H1 (cell line): ENCODE results near the gene HDLBP. TPM values are rescaled to one million over a fixed set of nuclear protein-coding genes. Genes with fewer than 3 reads are reported as not detected.

ENCODE experiments used
- CTCF ChIA-PET: fragments of 300-600 bp; sonication (Branson Sonifier 250); formaldehyde crosslinking; loops from one replicate; lab custom pipeline; 2021; ENCODE audit not compliant: partially characterized antibody; lab: Charles Lee
- POLR2A ChIA-PET: fragments of 300-600 bp; sonication (Branson Sonifier 250); formaldehyde crosslinking; loops from one replicate; lab custom pipeline; 2021; ENCODE audit warnings: inconsistent platforms; ENCODE audit not compliant: partially characterized antibody; lab: Charles Lee
- DNase-seq, 2 experiments: peaks; one replicate each; pipeline versions ENCODE4 v3.0.0 to v3.0.0-alpha.2; 2010 to 2022; ENCODE audit warnings: low spot score in 2 of 2, low read depth in 1 of 2, mixed read lengths in 1 of 2
- FAIRE-seq: peaks from 2 replicates; lab custom pipeline; 2011; peaks lifted over from hg19 to GRCh38; lab: Jason Lieb, UNC
- H2AFZ ChIP-seq: 2 replicates; pipeline ENCODE4 v1.8.1; 2012; ENCODE audit warnings: low read length, inconsistent platforms
- H2AK5ac ChIP-seq: 2 replicates; pipeline ENCODE4 v1.6.1; 2013; ENCODE audit warnings: low read depth, low read length
- H2BK120ac ChIP-seq: replicated peaks from 2 replicates; pipeline ENCODE3; 2013; ENCODE audit warnings: low read depth, low read length, inconsistent platforms
- H2BK12ac ChIP-seq: 2 replicates; pipeline ENCODE4 v1.6.1; 2013; ENCODE audit warnings: low read depth, low read length
- H2BK15ac ChIP-seq: 2 replicates; pipeline ENCODE4 v1.6.1; 2013; ENCODE audit warnings: low read length
- H2BK20ac ChIP-seq: 2 replicates; pipeline ENCODE4 v1.6.1; 2013; ENCODE audit warnings: low read length
- H2BK5ac ChIP-seq: 2 replicates; pipeline ENCODE4 v1.6.1; 2013; ENCODE audit warnings: low read depth, low read length
- H3K14ac ChIP-seq: 2 replicates; pipeline ENCODE4 v1.6.1; 2013; ENCODE audit warnings: inconsistent platforms; ENCODE audit not compliant: insufficient read length
- H3K18ac ChIP-seq: 2 replicates; pipeline ENCODE4 v1.6.1; 2013; ENCODE audit warnings: low read length; ENCODE audit errors: extremely low read depth
- H3K23ac ChIP-seq: 2 replicates; pipeline ENCODE4 v1.6.1; 2013; ENCODE audit warnings: inconsistent platforms; ENCODE audit not compliant: insufficient read length
- H3K23me2 ChIP-seq: 2 replicates; pipeline ENCODE4 v1.6.1; 2013; ENCODE audit warnings: low read depth, low read length
- H3K27ac ChIP-seq: 2 replicates; pipeline ENCODE4 v1.6.1; 2011; ENCODE audit warnings: low read depth, low read length, inconsistent platforms
- H3K27me3 ChIP-seq, 4 experiments: replicated peaks in 1 of 4; 1 replicate in 1 of 4; 2 replicates in 3 of 4; pipeline versions ENCODE4 v1.6.1 to v1.8.1; 2011 to 2013; ENCODE audit warnings: low read length in 3 of 4, mild to moderate bottlenecking in 3 of 4, inconsistent platforms in 2 of 4, mixed read lengths in 2 of 4, moderate library complexity in 1 of 4; ENCODE audit not compliant: control insufficient read depth in 3 of 4, insufficient read depth in 3 of 4; ENCODE audit errors: extremely low read depth in 1 of 4
- H3K36me3 ChIP-seq, 4 experiments: 2 replicates each; pipeline versions ENCODE4 v1.6.1 to v1.8.1; 2011 to 2013; ENCODE audit warnings: mild to moderate bottlenecking in 4 of 4, low read length in 3 of 4, moderate library complexity in 2 of 4, control low read depth in 1 of 4, inconsistent platforms in 1 of 4; ENCODE audit not compliant: insufficient read depth in 4 of 4, control insufficient read depth in 2 of 4
- H3K4ac ChIP-seq: replicated peaks from 2 replicates; pipeline ENCODE3; 2013; ENCODE audit warnings: low read length, low read depth, mixed read lengths, inconsistent platforms; ENCODE audit not compliant: insufficient read length
- H3K4me1 ChIP-seq, 4 experiments: replicated peaks in 1 of 4; 1 replicate in 1 of 4; 2 replicates in 3 of 4; pipeline versions ENCODE4 v1.6.1 to v1.8.1; 2011 to 2013; ENCODE audit warnings: low read length in 3 of 4, inconsistent platforms in 2 of 4, mixed read lengths in 1 of 4; ENCODE audit not compliant: insufficient read depth in 4 of 4, control insufficient read depth in 3 of 4
- H3K4me2 ChIP-seq, 2 experiments: 2 replicates each; pipeline versions ENCODE4 v1.6.1 to v1.8.1; 2011 to 2013; ENCODE audit warnings: low read depth in 2 of 2, low read length in 2 of 2, control low read depth in 1 of 2, inconsistent platforms in 1 of 2, mild to moderate bottlenecking in 1 of 2; ENCODE audit not compliant: insufficient read depth in 1 of 2
- H3K4me3 ChIP-seq, 4 experiments: fragments of 200-600, 300-600 bp in 1 of 4; sonication (generic), shearing (Covaris generic), sonication (Bioruptor Twin) in 1 of 4; 2 replicates each; pipeline versions ENCODE4 v1.5.1 to v1.8.1; 2011 to 2016; ENCODE audit warnings: low read length in 4 of 4, low read depth in 3 of 4, control low read depth in 2 of 4, inconsistent platforms in 2 of 4, mild to moderate bottlenecking in 2 of 4, mixed read lengths in 1 of 4, moderate library complexity in 1 of 4; ENCODE audit not compliant: insufficient read depth in 2 of 4; ENCODE audit errors: extremely low read depth in 1 of 4
- H3K56ac ChIP-seq: replicated peaks from 2 replicates; pipeline ENCODE3; 2013; ENCODE audit warnings: low read depth, mild to moderate bottlenecking, mixed read lengths, low read length, inconsistent platforms; ENCODE audit not compliant: insufficient read length
- H3K79me1 ChIP-seq: 2 replicates; pipeline ENCODE4 v1.6.1; 2013; ENCODE audit warnings: low read depth, low read length, control low read depth
- H3K79me2 ChIP-seq, 2 experiments: 2 replicates each; pipeline versions ENCODE4 v1.6.1 to v1.8.1; 2012 to 2013; ENCODE audit warnings: low read length in 2 of 2, mild to moderate bottlenecking in 2 of 2, inconsistent platforms in 1 of 2; ENCODE audit not compliant: insufficient read depth in 2 of 2, control insufficient read depth in 1 of 2
- H3K9ac ChIP-seq, 4 experiments: replicated peaks in 1 of 4; 1 replicate in 1 of 4; 2 replicates in 3 of 4; pipeline versions ENCODE4 v1.6.1 to v1.8.1; 2011 to 2013; ENCODE audit warnings: low read depth in 3 of 4, low read length in 3 of 4, control low read depth in 2 of 4, mild to moderate bottlenecking in 2 of 4, moderate library complexity in 2 of 4, inconsistent platforms in 1 of 4; ENCODE audit errors: extremely low read depth in 1 of 4
- H3K9me3 ChIP-seq, 2 experiments: 2 replicates each; pipeline versions ENCODE4 v1.6.1 to v1.8.1; 2012 to 2013; ENCODE audit warnings: mild to moderate bottlenecking in 2 of 2, moderate library complexity in 2 of 2, control low read depth in 1 of 2, inconsistent platforms in 1 of 2, low read depth in 1 of 2, low read length in 1 of 2, mixed read lengths in 1 of 2; ENCODE audit not compliant: insufficient read depth in 2 of 2
- H4K20me1 ChIP-seq, 2 experiments: replicated peaks in 1 of 2; 2 replicates each; pipeline versions ENCODE3 to v1.8.1; 2011 to 2013; ENCODE audit warnings: inconsistent platforms in 2 of 2, low read length in 2 of 2, mild to moderate bottlenecking in 1 of 2; ENCODE audit not compliant: insufficient read depth in 2 of 2, control insufficient read depth in 1 of 2
- H4K5ac ChIP-seq: 2 replicates; pipeline ENCODE4 v1.6.1; 2013; ENCODE audit warnings: low read length, low read depth, mixed read lengths, inconsistent platforms; ENCODE audit not compliant: insufficient read length
- H4K8ac ChIP-seq: 2 replicates; pipeline ENCODE4 v1.8.0; 2013; ENCODE audit warnings: mild to moderate bottlenecking, moderate library complexity, low read length, inconsistent platforms; ENCODE audit not compliant: insufficient read depth; ENCODE audit errors: extremely low read depth
- H4K91ac ChIP-seq: replicated peaks from 2 replicates; pipeline ENCODE3; 2013; ENCODE audit warnings: low read length, mixed read lengths, inconsistent platforms; ENCODE audit not compliant: insufficient read length
- BRCA1 ChIP-seq: IDR thresholded peaks from 2 replicates; pipeline ENCODE4 v1.6.1; 2012; ENCODE audit warnings: low read depth, low read length, improper control_type of control experiment
- HDAC2 ChIP-seq, 2 experiments: fragments of 300-600 bp in 1 of 2; sonication (generic) in 1 of 2; IDR thresholded peaks; 2 replicates each; pipeline ENCODE4 v1.6.1; 2011 to 2012; ENCODE audit warnings: low read depth in 2 of 2, low read length in 2 of 2, mild to moderate bottlenecking in 2 of 2, moderate library complexity in 2 of 2, borderline replicate concordance in 1 of 2, inconsistent platforms in 1 of 2
- POLR2AphosphoS5 ChIP-seq: IDR thresholded peaks from 2 replicates; pipeline ENCODE4 v1.6.1; 2011; ENCODE audit warnings: low read depth, low read length
- WGBS, 2 experiments: shearing (Covaris generic) in 1 of 2; methylation state at CpG; one replicate each; pipeline versions ENCODE4 v1.1.6 to v1.1.7; 2013 to 2015; ENCODE audit warnings: low lambda C conversion rate in 2 of 2, mixed read lengths in 2 of 2, inconsistent platforms in 1 of 2, low coverage in 1 of 2, missing lambda C conversion rate in 1 of 2; ENCODE audit not compliant: insufficient replicate concordance in 2 of 2, insufficient coverage in 1 of 2, insufficient read length in 1 of 2; ENCODE audit errors: extremely low coverage in 1 of 2, missing lambda C conversion rate in 1 of 2; 5-methylcytosine and 5-hydroxymethylcytosine counted together
- polyA plus RNA-seq, 7 experiments: library from polyadenylated mRNA; depleted of rRNA in 3 of 7; stranded (reverse) in 5 of 7; unstranded in 2 of 7; fragments of >200 nt in 5 of 7; fragments of 200-250 nt in 2 of 7; gene quantifications; 1 replicate in 5 of 7; 2 replicates in 1 of 7; 4 replicates in 1 of 7; pipeline versions ENCODE4 v1.2.1 to v1.2.3, GENCODE V29; 2011 to 2013; ENCODE audit warnings: missing spikeins in 2 of 7, mixed read lengths in 2 of 7
- total RNA-seq: library from RNA; stranded (reverse); fragmentation: NEBNext Ultra II Directional; extraction: Animal tissue kit (Norgen Biotek cat#: 25700); gene quantifications from 2 replicates; pipeline ENCODE4 v1.2.1, GENCODE V29; 2021

The HDLBP gene
- total and polyA plus RNA-seq, 2 of the 8 experiments (the other 6 are each of a cell fraction or from before 2014, with no cell fraction given): 185 to 360 TPM

GRCh38 chr2:241235859-241236593 is 79.4 kb downstream of the HDLBP start:
- Histone ChIP-seq H2AK5ac (no peak overlapping the region), H3K18ac (no peak overlapping the region), H3K79me2 (no peaks in the 10 kb centered on the region), H2AFZ (no peak overlapping the region), H2BK12ac (no peak overlapping the region), H3K9ac (no peak overlapping the region; a peak in 1 of 7 replicates), H3K23ac (no peak overlapping the region), H4K91ac (no peak overlapping the region), H4K20me1 (peaks cover 9 to 28% of the 10 kb centered on the region in 2 experiments), H2BK20ac (no peak overlapping the region), H2BK15ac (no peak overlapping the region), H3K79me1 (no peaks in the 10 kb centered on the region; the same call in 1 of the 2 replicates), H2BK120ac (no peak overlapping the region), H3K56ac (no peak overlapping the region), H3K23me2 (no peaks in the 10 kb centered on the region), H3K36me3 (peaks cover 38 to 88% (median 78%) of the 10 kb centered on the region in 4 experiments), H2BK5ac (no peak overlapping the region), H4K5ac (no peak overlapping the region), H3K4me1 (no peaks in the 10 kb centered on the region), H3K9me3 (no peaks in the 10 kb centered on the region), H4K8ac (no peak overlapping the region), H3K4ac (no peak overlapping the region), H3K4me2 (no peak overlapping the region), H3K27me3 (no peaks in the 10 kb centered on the region), H3K4me3 (no peak overlapping the region), H3K27ac (no peak overlapping the region), H3K14ac (no peak overlapping the region)
- FAIRE-seq: no peak
- TF ChIP-seq BRCA1 (no peak), HDAC2 (IDR thresholded peaks at IDR 0.05; ENCODE audit: borderline replicate concordance in 1 of 2, low read depth in 2 of 2, low read length in 2 of 2) (no peak), POLR2AphosphoS5 (peak; percentile 41; the same call in 1 of the 2 replicates)
- no peak for DNase-seq
- ChIA-PET POLR2A (no interaction called here), CTCF (interaction anchor here (1.0 kb wide), 1 partner anchor 72 kb away, joined by 3 read pairs; no protein-coding TSS in a partner anchor)
- WGBS, 2 experiments: 88% methylated on average over 27 of the region's 30 CpGs; no CpG with 5 or more reads in 1 of the 2 experiments
